HEK293 (cell line): ENCODE results near the gene ZNF480.
"Not testable (repeated sequence)": the region's sequence is repeated elsewhere in the genome, so short reads cannot be mapped to it uniquely, and the experiment has no call there.

ENCODE experiments used
- CTCF ChIA-PET: fragments of 350-600 bp; formaldehyde crosslinking; extraction: SDS; loops from one replicate; lab custom pipeline; 2021; ENCODE audit warnings: antibody characterized with exemption; lab: Yijun Ruan, JAX
- POLR2A ChIA-PET: fragments of 300-600 bp; formaldehyde crosslinking; extraction: SDS; loops from one replicate; lab custom pipeline; 2020; ENCODE audit warnings: antibody characterized with exemption, inconsistent platforms; lab: Yijun Ruan, JAX
- H3K27ac ChIP-seq: fragments of 200-500 bp; sonication (Bioruptor generic); 2 replicates; pipeline ENCODE4 v1.5.1; 2014; ENCODE audit warnings: low read depth, low read length, control low read depth, inconsistent platforms; ENCODE audit errors: extremely low read depth
- H3K36me3 ChIP-seq, 2 experiments: fragments of 200-500 bp in 1 of 2; sonication (Bioruptor generic) in 1 of 2; 1 replicate in 1 of 2; 2 replicates in 1 of 2; pipeline ENCODE4 v1.5.1; 2014 to 2017; ENCODE audit warnings: inconsistent platforms in 2 of 2, low read length in 2 of 2; ENCODE audit not compliant: control insufficient read depth in 2 of 2, insufficient read depth in 1 of 2
- H3K4me1 ChIP-seq: fragments of 200-500 bp; sonication (Bioruptor generic); 2 replicates; pipeline ENCODE4 v1.5.1; 2014; ENCODE audit warnings: mild to moderate bottlenecking, low read length, inconsistent platforms; ENCODE audit not compliant: control insufficient read depth, insufficient read depth
- H3K4me3 ChIP-seq: 2 replicates; pipeline ENCODE4 v1.5.1; 2011; ENCODE audit warnings: low read depth, mild to moderate bottlenecking, control low read depth, low read length, moderate library complexity
- H3K9me3 ChIP-seq: fragments of 200-500 bp; sonication (Bioruptor generic); 2 replicates; pipeline ENCODE4 v1.5.1; 2014; ENCODE audit warnings: low read depth, low read length, inconsistent platforms; ENCODE audit not compliant: control insufficient read depth, insufficient read depth
- BCL11A ChIP-seq: fragments of 450-650 bp; formaldehyde crosslinking; IDR thresholded peaks from 2 replicates; pipeline ENCODE4 v1.5.1; 2016; ENCODE audit warnings: low read depth, missing biosample characterization, missing genetic modification characterization
- HOXA7 ChIP-seq: sonication (generic); formaldehyde crosslinking; IDR thresholded peaks from 2 replicates; pipeline ENCODE4 v1.8.1; 2022; ENCODE audit warnings: missing genetic modification reagents, borderline replicate concordance
- KLF7 ChIP-seq: fragments of 450-650 bp; formaldehyde crosslinking; IDR thresholded peaks from 2 replicates; pipeline ENCODE4 v1.5.1; 2016; ENCODE audit warnings: missing biosample characterization, missing genetic modification characterization, borderline replicate concordance
- PRDM1 ChIP-seq: fragments of 450-650 bp; formaldehyde crosslinking; IDR thresholded peaks from 2 replicates; pipeline ENCODE4; 2016; ENCODE audit warnings: missing biosample characterization, missing genetic modification characterization
- YY1 ChIP-seq: fragments of 450-650 bp; formaldehyde crosslinking; IDR thresholded peaks from 2 replicates; pipeline ENCODE4 v1.5.1; 2018; ENCODE audit warnings: missing biosample characterization, missing genetic modification characterization
- ZBTB20 ChIP-seq: fragments of 450-650 bp; formaldehyde crosslinking; IDR thresholded peaks from 2 replicates; pipeline ENCODE4 v1.5.1; 2016; ENCODE audit warnings: missing biosample characterization, missing genetic modification characterization
- ZNF146 ChIP-seq: fragments of 450-650 bp; formaldehyde crosslinking; IDR thresholded peaks from 2 replicates; pipeline ENCODE4 v1.5.1; 2016; ENCODE audit warnings: missing biosample characterization, missing genetic modification characterization
- ZNF214 ChIP-seq: fragments of 450-650 bp; formaldehyde crosslinking; IDR thresholded peaks from 2 replicates; pipeline ENCODE4 v1.5.1; 2017; ENCODE audit warnings: missing biosample characterization, mild to moderate bottlenecking, missing genetic modification characterization, borderline replicate concordance
- ZNF221 ChIP-seq: fragments of 450-650 bp; formaldehyde crosslinking; IDR thresholded peaks from 2 replicates; pipeline ENCODE4 v1.5.1; 2017; ENCODE audit warnings: missing biosample characterization, missing genetic modification characterization, borderline replicate concordance
- ZNF280D ChIP-seq: fragments of 450-650 bp; formaldehyde crosslinking; IDR thresholded peaks from 2 replicates; pipeline ENCODE4 v1.5.1; 2016; ENCODE audit warnings: missing biosample characterization, missing genetic modification characterization
- ZNF394 ChIP-seq: fragments of 450-650 bp; formaldehyde crosslinking; IDR thresholded peaks from 2 replicates; pipeline ENCODE4 v1.5.1; 2016; ENCODE audit warnings: missing biosample characterization, missing genetic modification characterization, mild to moderate bottlenecking, moderate library complexity, borderline replicate concordance
- ZNF580 ChIP-seq: fragments of 450-650 bp; formaldehyde crosslinking; IDR thresholded peaks from 2 replicates; pipeline ENCODE4 v1.5.1; 2016; ENCODE audit warnings: missing biosample characterization, missing genetic modification characterization

Gene ZNF480

DNA sequence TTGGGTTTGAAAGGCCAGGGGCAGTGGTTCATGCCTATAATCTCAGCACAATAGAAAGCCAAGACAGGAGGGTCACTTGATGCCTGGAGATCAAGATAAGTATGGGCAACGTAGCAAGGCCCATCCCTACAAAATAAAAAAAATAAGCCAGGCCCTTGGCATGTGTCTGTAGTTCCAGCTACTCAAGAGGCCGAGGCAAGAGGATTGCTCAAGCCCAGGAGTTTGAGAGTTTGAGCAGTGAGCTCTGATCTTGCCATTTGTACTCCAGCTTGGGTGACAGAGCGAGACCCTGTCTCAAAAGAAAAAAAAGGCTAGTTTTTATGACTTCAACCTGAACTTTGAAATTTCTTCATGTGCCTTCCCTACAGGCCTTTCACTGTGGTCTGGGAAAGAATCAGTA is 5.2 kb upstream of the ZNF480 start:
- CTCF ChIA-PET, result interaction anchor here (0.8 kb wide), 1 partner anchor 53 kb away, joined by 3 read pairs; no protein-coding TSS in a partner anchor
- POLR2A ChIA-PET, result no interaction called here
- H3K9me3 ChIP-seq, result no peaks in the 10 kb centered on the region
- H3K36me3 ChIP-seq, result peaks cover 27 to 29% of the 10 kb centered on the region in 2 experiments
- no peak overlapping the region for H3K27ac ChIP-seq
- H3K4me3 ChIP-seq, result no peak overlapping the region
- no peak for TF ChIP-seq KLF7 (tag by site-specific recombination)
- no peak for TF ChIP-seq HOXA7 (CRISPR knock-in tag)
- no peak for TF ChIP-seq YY1
- TF ChIP-seq, all 188 proteins: peak for 0
- H3K4me1 ChIP-seq, result no peaks in the 10 kb centered on the region

- H3K9me3 ChIP-seq, H3K4me3 ChIP-seq, CTCF ChIA-PET, H3K27ac ChIP-seq, H3K4me1 ChIP-seq: not testable (repeated sequence)
- H3K36me3 ChIP-seq, result peaks cover 20 to 28% of the 10 kb centered on the region in 2 experiments
- TF ChIP-seq ZNF146 (tag by site-specific recombination) (peak; percentile 80), ZNF214 (tag by site-specific recombination) (peak; percentile 68), ZNF580 (tag by site-specific recombination) (peak; percentile 58; the same call in 1 of the 2 replicates)
- POLR2A ChIA-PET, result interaction anchor here (0.6 kb wide), 1 partner anchor 389 kb away, joined by 3 read pairs; no protein-coding TSS in a partner anchor
These were observed 4.0 kb upstream of the ZNF480 start for GRCh38 chr19:52292946-52293345.

DNA sequence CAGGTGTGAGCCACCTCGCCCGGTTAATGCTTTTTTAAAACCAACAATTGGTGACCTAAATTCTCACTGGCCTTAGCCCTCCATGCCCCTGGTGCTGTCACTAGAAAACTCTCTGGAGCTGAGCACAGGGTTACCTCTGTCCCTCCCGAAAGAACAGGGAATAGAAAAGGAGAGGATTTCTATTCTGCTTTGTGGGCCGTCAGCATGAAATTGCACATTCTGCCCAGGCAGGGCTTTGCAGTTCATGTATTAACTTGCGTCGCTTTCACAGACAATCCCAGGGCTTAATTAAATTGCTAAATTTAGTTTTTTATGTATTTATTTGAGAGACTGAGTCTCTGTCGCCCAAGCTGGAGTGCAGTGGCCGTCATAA is 583 bp upstream of the ZNF480 start:
- Histone ChIP-seq H3K4me3 (peak overlapping the region; percentile 72), H3K27ac (no peak overlapping the region), H3K36me3 (peaks cover 16 to 28% of the 10 kb centered on the region in 2 experiments), H3K9me3 (no peaks in the 10 kb centered on the region; the same call in 1 of the 2 replicates), H3K4me1 (0 out of 2 replicates have a peak, but pooled peaks cover 3% of the 10 kb centered on the region)
- no peak for TF ChIP-seq ZNF280D
- TF ChIP-seq BCL11A (tag by site-specific recombination), result no peak
- 0 out of 2 replicates have a peak, but pooled peaks have one; percentile 29 for TF ChIP-seq ZBTB20 (tag by site-specific recombination)
- POLR2A ChIA-PET, result interaction anchor here (0.6 to 1.0 kb wide), 3 partner anchors 73 to 232 kb away, joined by 3 to 4 read pairs (median 3); partner anchors contain the start of gene ZNF880
- CTCF ChIA-PET, result interaction anchor here (0.7 kb wide), 1 partner anchor 61 kb away, joined by 3 read pairs; no protein-coding TSS in a partner anchor

DNA sequence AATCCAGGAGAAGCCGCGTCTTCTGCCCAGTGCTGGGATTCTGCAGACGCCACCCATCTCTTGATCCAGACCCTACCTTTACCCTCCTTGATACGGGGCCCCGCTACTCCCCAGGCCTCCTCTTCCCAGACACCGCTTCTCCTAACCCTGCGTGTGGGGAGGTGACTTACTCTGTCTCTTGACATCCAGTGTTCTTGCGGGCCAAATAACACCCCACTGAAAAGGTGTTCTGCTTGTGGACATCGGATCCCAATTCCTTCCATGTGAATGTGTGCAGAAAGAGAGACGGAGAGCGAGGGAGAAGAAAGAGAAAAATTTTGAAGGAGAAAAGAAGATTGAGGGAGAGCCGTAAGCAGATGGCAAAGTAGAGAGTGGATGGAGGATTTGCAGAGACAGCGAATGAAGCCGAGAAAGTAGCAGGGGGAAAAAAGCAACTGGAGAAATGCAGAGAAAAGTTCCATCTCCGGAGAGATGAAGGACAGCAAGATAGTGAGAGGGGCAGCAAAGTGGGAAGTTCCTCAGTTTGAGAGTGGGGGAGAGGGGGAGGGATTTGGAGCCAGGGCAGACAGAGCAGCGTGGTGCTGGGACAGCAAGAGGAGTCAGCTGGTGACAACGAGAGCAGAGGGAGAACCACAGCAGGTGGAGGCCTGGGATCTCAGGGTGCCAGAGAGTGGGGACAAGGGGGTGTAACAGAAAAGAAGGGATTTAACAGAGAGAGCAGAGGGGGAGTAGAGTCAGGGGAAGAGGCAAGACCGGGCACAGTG is 814 bp downstream of the ZNF480 start:
- H3K4me1 ChIP-seq, result 0 out of 2 replicates have a peak, but pooled peaks cover 3% of the 10 kb centered on the region
- ChIA-PET CTCF (no interaction called here), POLR2A (interaction anchor here (1.0 kb wide), 1 partner anchor 10 kb away, joined by 3 read pairs; no protein-coding TSS in a partner anchor)
- peak overlapping the region; percentile 100 for H3K4me3 ChIP-seq
- peak overlapping the region; percentile 64; the same call in 1 of the 2 replicates for H3K27ac ChIP-seq
- peaks cover 28 to 39% of the 10 kb centered on the region in 2 experiments for H3K36me3 ChIP-seq
- H3K9me3 ChIP-seq, result no peaks in the 10 kb centered on the region; the same call in 1 of the 2 replicates
- TF ChIP-seq ZNF221 (tag by site-specific recombination) (no peak), PRDM1 (peak; percentile 74), ZNF394 (peak; percentile 64; the same call in 1 of the 2 replicates)
